GM23338 (cell line): ENCODE measurements around the gene MINK1. TPM values are rescaled to one million over a fixed set of nuclear protein-coding genes. Genes with fewer than 3 reads are reported as not detected.

Source experiments
- ATAC-seq: fragments of 200-7000 bp; cut with Tn5 transposase; 3 replicates; pipeline ENCODE4 v1.9.1; 2020
- DNase-seq: peaks from one replicate; pipeline ENCODE4 v3.0.0-alpha.2; 2015; ENCODE audit warnings: low spot score
- H2AFZ ChIP-seq: fragments of 200-600 bp; sonication (generic); 2 replicates; pipeline ENCODE4 v1.8.0; 2016; ENCODE audit warnings: antibody characterized with exemption, mild to moderate bottlenecking, moderate library complexity
- H3F3A ChIP-seq: fragments of 200-600 bp; sonication (generic); replicated peaks from 2 replicates; pipeline ENCODE4 v1.8.0; 2017; ENCODE audit warnings: antibody characterized with exemption, mixed run types, low read depth
- H3K27ac ChIP-seq: fragments of 200-600 bp; sonication (generic); 2 replicates; pipeline ENCODE4 v1.6.1; 2016; ENCODE audit warnings: low read depth
- H3K27me3 ChIP-seq: fragments of 200-600 bp; sonication (generic); 2 replicates; pipeline ENCODE4 v1.8.0; 2016; ENCODE audit warnings: mild to moderate bottlenecking, mixed run types, moderate library complexity; ENCODE audit not compliant: insufficient read depth
- H3K36me3 ChIP-seq: fragments of 200-600 bp; sonication (generic); 2 replicates; pipeline ENCODE4 v1.8.0; 2016; ENCODE audit warnings: mild to moderate bottlenecking; ENCODE audit not compliant: insufficient read depth
- H3K4me1 ChIP-seq: fragments of 200-600 bp; sonication (generic); 2 replicates; pipeline ENCODE4 v1.8.0; 2016; ENCODE audit warnings: mild to moderate bottlenecking, moderate library complexity; ENCODE audit not compliant: insufficient read depth
- H3K4me2 ChIP-seq: fragments of 200-600 bp; sonication (generic); 2 replicates; pipeline ENCODE4 v1.7.1; 2017; ENCODE audit warnings: mixed run types
- H3K4me3 ChIP-seq: fragments of 200-600 bp; sonication (generic); 2 replicates; pipeline ENCODE4 v1.6.1; 2016; ENCODE audit warnings: mixed run types
- H3K79me2 ChIP-seq: fragments of 200-600 bp; sonication (generic); replicated peaks from 2 replicates; pipeline ENCODE4 v1.8.0; 2017; ENCODE audit warnings: mild to moderate bottlenecking; ENCODE audit not compliant: insufficient read depth
- H3K9me2 ChIP-seq: fragments of 200-600 bp; sonication (generic); 2 replicates; pipeline ENCODE4 v1.8.0; 2017; ENCODE audit not compliant: insufficient read depth
- H4K20me1 ChIP-seq: fragments of 200-600 bp; sonication (generic); replicated peaks from 2 replicates; pipeline ENCODE4 v1.8.0; 2017; ENCODE audit warnings: mild to moderate bottlenecking; ENCODE audit not compliant: insufficient read depth
- H3K27ac Mint-ChIP-seq: 2 replicates; pipeline ENCODE4 v1.8.0; 2020; ENCODE audit warnings: inconsistent platforms, mild to moderate bottlenecking, moderate library complexity, mixed read lengths
- H3K27me3 Mint-ChIP-seq: 3 replicates; pipeline ENCODE4 v1.8.0; 2022; ENCODE audit warnings: low read depth, mild to moderate bottlenecking, moderate library complexity, mixed read lengths, inconsistent platforms; ENCODE audit not compliant: insufficient read depth, poor library complexity
- H3K36me3 Mint-ChIP-seq: 3 replicates; pipeline ENCODE4 v1.8.0; 2021; ENCODE audit warnings: low read depth, mild to moderate bottlenecking, inconsistent platforms, moderate library complexity, mixed read lengths
- H3K4me1 Mint-ChIP-seq: 3 replicates; pipeline ENCODE4 v1.8.0; 2020; ENCODE audit warnings: mild to moderate bottlenecking, inconsistent platforms, mixed read lengths
- H3K4me3 Mint-ChIP-seq: 3 replicates; pipeline ENCODE4 v1.8.0; 2021; ENCODE audit warnings: moderate library complexity, mild to moderate bottlenecking, inconsistent platforms, mixed read lengths
- H3K9me3 Mint-ChIP-seq: 3 replicates; pipeline ENCODE4 v1.8.0; 2020; ENCODE audit warnings: moderate library complexity, mild to moderate bottlenecking, inconsistent platforms, mixed read lengths
- CREB1 ChIP-seq: fragments of 250-450 bp; sonication (Bioruptor Pico); IDR thresholded peaks from 2 replicates; pipeline ENCODE4 v1.5.0; 2020; ENCODE audit warnings: low read depth, mild to moderate bottlenecking, moderate library complexity
- CTCF ChIP-seq, 2 experiments: fragments of 200-600 bp in 1 of 2; sonication (generic) in 1 of 2; conservative IDR thresholded peaks; 2 replicates each; pipeline versions ENCODE4 v1.5.1 to v1.6.1; 2016 to 2017; ENCODE audit warnings: antibody characterized with exemption in 2 of 2, low read depth in 2 of 2, mild to moderate bottlenecking in 2 of 2, moderate library complexity in 1 of 2
- EZH2 ChIP-seq: fragments of 200-600 bp; sonication (generic); IDR thresholded peaks from one replicate; pipeline ENCODE4 v1.8.0; 2017; ENCODE audit warnings: antibody characterized with exemption, mild to moderate bottlenecking, low read depth; ENCODE audit not compliant: unreplicated experiment
- EZH2phosphoT487 ChIP-seq: fragments of 200-600 bp; sonication (generic); IDR thresholded peaks from one replicate; pipeline ENCODE4 v1.8.1; 2018; ENCODE audit warnings: antibody characterized with exemption; ENCODE audit not compliant: unreplicated experiment
- JUNB ChIP-seq: IDR thresholded peaks from one replicate; pipeline ENCODE4 v1.6.1; 2016; ENCODE audit warnings: antibody characterized with exemption; ENCODE audit not compliant: unreplicated experiment
- NANOG ChIP-seq: IDR thresholded peaks from 2 replicates; pipeline ENCODE4 v1.6.1; 2016; ENCODE audit warnings: antibody characterized with exemption, borderline replicate concordance
- POLR2AphosphoS5 ChIP-seq: IDR thresholded peaks from 2 replicates; pipeline ENCODE4 v1.6.1; 2016; ENCODE audit warnings: antibody characterized with exemption, low read depth
- ZNF114 ChIP-seq: fragments of 250-450 bp; sonication (Bioruptor Pico); IDR thresholded peaks from 2 replicates; pipeline ENCODE4 v1.5.0; 2020; ENCODE audit warnings: mild to moderate bottlenecking, moderate library complexity
- ZNF331 ChIP-seq: fragments of 250-450 bp; sonication (Bioruptor Pico); IDR thresholded peaks from 2 replicates; pipeline ENCODE4 v1.5.0; 2020; ENCODE audit warnings: low read depth, mild to moderate bottlenecking, moderate library complexity
- ZNF462 ChIP-seq: fragments of 250-450 bp; sonication (Bioruptor Pico); IDR thresholded peaks from 2 replicates; pipeline ENCODE4 v1.5.0; 2020; ENCODE audit warnings: mild to moderate bottlenecking, moderate library complexity
- polyA plus RNA-seq: library from polyadenylated mRNA; unstranded; fragments of >200 nt; fragmentation: Nextera tagmentation; extraction: Ambion mirVana; gene quantifications from 2 replicates; pipeline ENCODE4 v1.2.1, GENCODE V29; 2016
- total RNA-seq: library from RNA; depleted of rRNA; stranded (reverse); fragments of >200 nt; shearing (Covaris generic); gene quantifications from 2 replicates; pipeline ENCODE4 v1.2.3, GENCODE V29; 2014
- TF ChIP-seq, protein P1 (sequence below): IDR thresholded peaks from 2 replicates; pipeline ENCODE4 v1.6.1; 2016; ENCODE audit warnings: antibody characterized with exemption

The MINK1 gene
- total and polyA plus RNA-seq, 2 experiments from 2014 or later: 17.3 to 54.9 TPM

GRCh38 chr17:4862720-4863119 lies 29.6 kb downstream of the MINK1 start (continued):
- TF ChIP-seq ZNF462 (CRISPR knock-in tag) (no peak), CTCF (conservative IDR thresholded peaks at IDR 0.05; ENCODE audit: low read depth in 2 of 2) (no peak), JUNB (no peak), ZNF114 (no peak), POLR2AphosphoS5 (no peak), EZH2 (no peak), ZNF331 (CRISPR knock-in tag) (no peak), EZH2phosphoT487 (no peak)

GRCh38 chr17:4863321-4863720 lies 30.2 kb downstream of the MINK1 start:
- Histone ChIP-seq H4K20me1 (peaks cover 5% of the 10 kb centered on the region; the same call in 1 of the 2 replicates), H3F3A (peaks cover 13% of the 10 kb centered on the region; the same call in 1 of the 2 replicates), H3K79me2 (peaks cover 29% of the 10 kb centered on the region), H3K27ac (peak overlapping the region; percentile 72; the same call in 1 of the 2 replicates), H3K4me2 (no peak overlapping the region), H3K4me3 (no peak overlapping the region), H3K9me2 (no peaks in the 10 kb centered on the region), H3K27me3 (no peaks in the 10 kb centered on the region), H2AFZ (no peak overlapping the region), H3K36me3 (no peaks in the 10 kb centered on the region), H3K4me1 (peaks cover 23% of the 10 kb centered on the region)
- H3K36me3 Mint-ChIP-seq: peaks cover 3% of the 10 kb centered on the region; the same call in 1 of the 3 replicates
- H3K27me3 Mint-ChIP-seq: peaks cover 3% of the 10 kb centered on the region
- no peak for TF ChIP-seq POLR2AphosphoS5
- no peak for TF ChIP-seq ZNF114
- no peak for TF ChIP-seq CREB1
- TF ChIP-seq JUNB: no peak
- no peak for TF ChIP-seq CTCF (conservative IDR thresholded peaks at IDR 0.05; ENCODE audit: low read depth in 2 of 2)
- TF ChIP-seq NANOG: no peak
- TF ChIP-seq, protein P1, sequence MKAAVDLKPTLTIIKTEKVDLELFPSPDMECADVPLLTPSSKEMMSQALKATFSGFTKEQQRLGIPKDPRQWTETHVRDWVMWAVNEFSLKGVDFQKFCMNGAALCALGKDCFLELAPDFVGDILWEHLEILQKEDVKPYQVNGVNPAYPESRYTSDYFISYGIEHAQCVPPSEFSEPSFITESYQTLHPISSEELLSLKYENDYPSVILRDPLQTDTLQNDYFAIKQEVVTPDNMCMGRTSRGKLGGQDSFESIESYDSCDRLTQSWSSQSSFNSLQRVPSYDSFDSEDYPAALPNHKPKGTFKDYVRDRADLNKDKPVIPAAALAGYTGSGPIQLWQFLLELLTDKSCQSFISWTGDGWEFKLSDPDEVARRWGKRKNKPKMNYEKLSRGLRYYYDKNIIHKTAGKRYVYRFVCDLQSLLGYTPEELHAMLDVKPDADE: no peak
- no peak for TF ChIP-seq ZNF331 (CRISPR knock-in tag)
- peaks cover 30% of the 10 kb centered on the region for H3K4me1 Mint-ChIP-seq
- no peaks in the 10 kb centered on the region for H3K9me3 Mint-ChIP-seq
- no peak for DNase-seq
- H3K4me3 Mint-ChIP-seq: no peak overlapping the region
- peak overlapping the region; percentile 11; the same call in 1 of the 2 replicates for H3K27ac Mint-ChIP-seq
- ATAC-seq: no peak
